Measurements from ENCODE around the gene DAPK1.

DNA sequence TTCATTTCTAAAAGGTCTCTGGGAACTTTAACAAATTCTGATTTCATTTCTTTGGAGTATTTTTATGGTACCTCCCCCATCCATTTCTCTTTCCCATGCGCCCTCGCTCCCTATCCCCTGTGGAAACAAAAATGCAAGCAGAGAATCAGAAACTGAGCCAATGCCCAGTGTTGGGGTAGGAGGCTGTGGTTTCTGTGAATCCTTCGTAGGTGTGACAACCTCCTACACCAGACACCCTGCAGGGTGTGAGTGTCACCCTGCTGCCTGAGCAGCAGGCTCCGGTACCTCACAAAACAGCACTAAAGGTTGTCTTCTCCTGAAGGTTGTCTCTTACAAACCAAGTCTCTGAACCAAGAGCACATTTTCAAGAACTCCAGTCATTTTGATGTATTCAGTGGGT lies 124.4 kb downstream of the DAPK1 start:
- no peak for TF ChIP-seq CTCF (IDR thresholded peaks at IDR 0.05)
- TF ChIP-seq POLR2A (IDR thresholded peaks at IDR 0.05): no peak
